Prostate gland (tissue), 2 donors: Measurements from ENCODE around the gene NFATC1. TPM values are rescaled to one million over a fixed set of nuclear protein-coding genes. Genes with fewer than 3 reads are reported as not detected.

Experiments used
- DNase-seq: peaks from one replicate; pipeline ENCODE4 v3.0.0-alpha.2; 2019; ENCODE audit warnings: low spot score
- H3K27ac ChIP-seq, 2 donors: fragments of 200-600 bp; sonication (generic); 2 replicates each; pipeline ENCODE4 v1.5.1; 2017 to 2019
- H3K27me3 ChIP-seq: fragments of 200-600 bp; sonication (generic); replicated peaks from 2 replicates; pipeline ENCODE4 v1.5.1; 2019; ENCODE audit not compliant: insufficient read depth
- H3K36me3 ChIP-seq, 2 donors: fragments of 200-600 bp; sonication (generic); 1 replicate in 1 of 2; 2 replicates in 1 of 2; pipeline versions ENCODE4 v1.5.1 to v1.8.1; 2017 to 2019
- H3K4me1 ChIP-seq: fragments of 200-600 bp; sonication (generic); replicated peaks from 2 replicates; pipeline ENCODE4 v1.5.1; 2019
- H3K4me3 ChIP-seq, 2 donors: fragments of 200-600 bp; sonication (generic); 2 replicates each; pipeline ENCODE4 v1.5.1; 2017 to 2019
- H3K9me3 ChIP-seq: fragments of 200-600 bp; sonication (generic); 2 replicates; pipeline ENCODE4 v1.5.1; 2017
- CTCF ChIP-seq, 4 experiments: fragments of 200-600 bp in 2 of 4; fragments of 450-650 bp in 2 of 4; sonication (generic) in 2 of 4; IDR thresholded peaks; 1 replicate in 3 of 4; 2 replicates in 1 of 4; pipeline ENCODE4 v1.5.1; 2016 to 2019; ENCODE audit warnings: antibody characterized with exemption in 4 of 4, mild to moderate bottlenecking in 2 of 4, moderate library complexity in 2 of 4
- POLR2A ChIP-seq: fragments of 450-650 bp; IDR thresholded peaks from one replicate; pipeline ENCODE4 v1.6.1; 2016; ENCODE audit warnings: antibody characterized with exemption, mild to moderate bottlenecking
- POLR2AphosphoS5 ChIP-seq: sonication (generic); formaldehyde crosslinking; IDR thresholded peaks from one replicate; pipeline ENCODE4 v1.6.1; 2017; ENCODE audit warnings: antibody characterized with exemption
- WGBS: methylation state at CpG from one replicate; pipeline ENCODE4 v1.1.5; 2018; 5-methylcytosine and 5-hydroxymethylcytosine counted together
- intact Hi-C: fragments of 100-400 bp; cut with DNase I; formaldehyde crosslinking; loops from one replicate; pipeline ENCODE4 v1.14.2; 2022
- total RNA-seq, 2 donors: library from RNA; depleted of rRNA; stranded (reverse); fragments of >200 nt; gene quantifications; one replicate each; pipeline ENCODE4 v1.1.0, GENCODE V29; 2016

Gene NFATC1
- total RNA-seq, 2 donors from 2014 or later, result 16.8 to 24.6 TPM

DNA sequence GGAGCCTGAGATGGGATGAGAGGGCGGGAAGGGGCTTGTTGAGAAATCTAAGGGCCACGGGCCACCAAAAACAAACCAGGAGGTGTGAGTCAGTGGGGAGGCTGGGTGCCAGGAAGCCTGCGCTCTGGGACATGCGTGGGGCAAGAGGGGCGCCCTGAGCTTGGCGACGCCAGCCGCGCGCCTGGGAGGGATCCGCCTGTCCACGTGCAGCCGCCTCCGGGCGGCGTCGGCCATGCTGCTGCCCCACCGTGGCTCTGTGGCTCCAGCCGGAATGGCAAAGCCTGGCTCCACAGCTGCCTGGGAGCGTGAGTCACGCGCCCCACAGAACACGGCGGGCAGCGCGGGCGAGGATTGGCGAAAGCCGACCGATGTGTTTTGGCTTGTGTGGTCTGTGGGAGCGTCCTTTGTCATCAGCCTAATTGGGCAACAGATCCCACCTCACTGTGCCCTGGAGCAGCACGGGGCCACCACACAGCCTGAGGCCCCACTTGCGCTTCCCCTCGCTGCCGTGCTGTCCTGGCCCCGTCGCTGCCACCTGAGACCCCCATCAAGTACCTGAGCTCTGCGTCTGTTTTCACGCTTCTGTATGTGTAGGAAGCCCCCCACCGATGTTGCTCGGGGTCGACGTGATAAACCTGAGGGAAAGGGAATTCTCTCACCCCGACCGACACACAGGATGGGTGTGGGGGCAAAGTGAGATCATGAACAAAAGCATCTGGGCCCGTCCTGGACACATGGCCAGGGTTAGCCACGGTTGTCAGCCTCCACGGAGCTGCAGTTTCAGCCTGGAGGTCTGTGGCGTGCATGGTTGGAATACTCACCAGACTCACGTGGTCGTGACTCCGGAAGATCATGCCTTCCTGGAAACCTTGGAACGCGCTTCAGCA, 80.5 kb downstream of the NFATC1 start:
- TF ChIP-seq POLR2AphosphoS5 (no peak), CTCF (IDR thresholded peaks at IDR 0.05) (no peak), POLR2A (no peak)
- WGBS, result 94% methylated on average over 54 of the region's 54 CpGs
- Histone ChIP-seq H3K4me3 (no peak overlapping the region), H3K36me3 (no peaks in the 10 kb centered on the region), H3K4me1 (no peaks in the 10 kb centered on the region), H3K9me3 (no peaks in the 10 kb centered on the region), H3K27ac (no peak overlapping the region), H3K27me3 (no peaks in the 10 kb centered on the region)
- intact Hi-C loops, result no loop called here
- no peak for DNase-seq

DNA sequence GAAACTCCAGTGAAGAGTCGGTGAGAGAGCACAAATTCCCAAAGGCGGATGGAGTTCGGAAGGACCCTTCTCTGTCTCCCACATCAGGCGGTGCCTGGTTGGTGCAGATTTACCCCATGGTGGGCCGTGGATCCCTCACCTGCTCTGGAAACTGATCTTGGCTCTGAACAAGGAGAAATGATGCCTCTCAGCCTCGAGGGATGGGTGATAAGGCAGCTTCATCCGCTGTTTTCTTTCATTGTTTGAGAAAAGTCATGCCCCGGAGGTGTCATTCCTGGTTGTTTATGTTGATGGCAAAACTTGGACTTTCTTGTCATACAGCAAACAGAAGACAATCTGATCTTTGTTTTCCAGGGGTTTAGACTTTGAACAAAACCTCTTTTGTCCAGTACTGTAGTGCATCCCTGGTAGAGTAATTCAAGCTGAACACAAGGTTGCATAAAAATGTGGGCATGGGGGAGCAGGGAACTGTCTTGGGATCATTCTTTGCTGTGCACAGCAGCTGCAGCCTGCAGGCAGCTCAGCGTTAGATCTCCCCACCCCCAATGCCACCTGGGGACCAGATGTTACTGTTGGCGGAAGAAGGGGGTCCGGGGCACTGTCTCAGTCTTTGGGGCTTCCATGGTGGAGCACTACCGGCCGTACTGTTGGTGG, 81.3 kb downstream of the NFATC1 start:
- Histone ChIP-seq H3K9me3 (no peaks in the 10 kb centered on the region), H3K4me3 (no peak overlapping the region), H3K36me3 (no peaks in the 10 kb centered on the region), H3K4me1 (no peaks in the 10 kb centered on the region), H3K27ac (no peak overlapping the region), H3K27me3 (no peaks in the 10 kb centered on the region)
- intact Hi-C loops, result no loop called here
- DNase-seq, result no peak
- WGBS, result 77% methylated on average over 13 of the region's 13 CpGs
- TF ChIP-seq POLR2A (no peak), POLR2AphosphoS5 (no peak), CTCF (IDR thresholded peaks at IDR 0.05) (no peak)

DNA sequence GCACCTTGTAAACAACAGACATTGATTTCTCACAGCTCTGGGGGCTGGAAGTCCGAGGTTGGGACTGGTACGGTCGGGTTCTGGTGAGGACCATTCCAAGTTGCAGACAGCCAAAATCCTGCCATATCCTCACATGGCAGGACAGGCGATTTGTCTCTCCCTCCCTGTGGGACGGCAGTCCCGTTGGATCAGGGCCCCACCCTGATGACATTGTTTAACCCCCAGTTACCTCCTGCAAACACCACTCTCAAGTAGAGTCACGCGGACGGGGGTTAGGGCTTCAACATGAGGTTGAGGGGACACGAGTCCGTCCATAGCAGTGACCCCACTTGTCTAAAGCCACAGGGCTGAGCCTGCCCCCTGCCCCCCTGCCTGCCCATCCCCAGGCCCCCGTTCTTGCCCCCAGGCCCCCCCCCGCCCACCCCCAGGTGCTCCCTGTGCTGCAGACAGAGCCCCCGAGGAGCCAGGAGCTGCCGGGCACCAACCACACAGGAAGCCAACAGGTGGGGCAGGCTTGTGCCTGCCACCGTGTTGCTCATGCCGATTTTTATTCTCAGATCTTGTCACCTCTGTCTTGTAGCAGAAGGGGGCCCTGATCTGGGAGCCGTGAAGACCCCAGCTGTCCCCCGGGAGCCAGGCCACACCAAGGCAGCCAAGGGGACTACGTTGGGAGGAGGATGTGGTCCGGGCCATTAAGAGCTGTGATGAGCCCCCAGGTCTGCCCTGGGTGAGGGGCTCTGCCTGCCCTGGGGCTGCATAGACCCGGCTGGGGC, 82.2 kb downstream of the NFATC1 start:
- no peak overlapping the region for H3K27ac ChIP-seq
- H3K36me3 ChIP-seq, result no peaks in the 10 kb centered on the region

GRCh38 chr18:79478484-79479115, 82.9 kb downstream of the NFATC1 start:
- no peak for DNase-seq
- Histone ChIP-seq H3K9me3 (no peaks in the 10 kb centered on the region), H3K4me1 (no peaks in the 10 kb centered on the region), H3K4me3 (no peak overlapping the region), H3K27ac (no peak overlapping the region), H3K27me3 (no peaks in the 10 kb centered on the region), H3K36me3 (no peaks in the 10 kb centered on the region)
- intact Hi-C loops, result no loop called here
- no peak for TF ChIP-seq POLR2AphosphoS5
- no peak for TF ChIP-seq POLR2A
- no peak for TF ChIP-seq CTCF (IDR thresholded peaks at IDR 0.05)
- WGBS, result 94% methylated on average over 33 of the region's 33 CpGs

More for the DNA sequence above, 82.2 kb downstream of the NFATC1 start:
- no peaks in the 10 kb centered on the region for H3K9me3 ChIP-seq
- WGBS, result 84% methylated on average over 19 of the region's 22 CpGs
- H3K27me3 ChIP-seq, result no peaks in the 10 kb centered on the region
- intact Hi-C loops, result no loop called here
- TF ChIP-seq POLR2AphosphoS5 (no peak), POLR2A (no peak), CTCF (IDR thresholded peaks at IDR 0.05) (no peak)
- no peak for DNase-seq
- no peak overlapping the region for H3K4me3 ChIP-seq
- H3K4me1 ChIP-seq, result no peaks in the 10 kb centered on the region
